Pons (tissue), 1 donor: Measurements from ENCODE around the gene B3GLCT.
"Not testable (repeated sequence)": the region's sequence is repeated elsewhere in the genome, so short reads cannot be mapped to it uniquely, and the experiment has no call there.

Experiments
- DNase-seq: peaks from one replicate; pipeline ENCODE4 v3.0.0-alpha.2; 2016; ENCODE audit warnings: low spot score

B3GLCT gene

GRCh38 chr13:31199849-31200636 is at the start of gene B3GLCT:
B3GLCT (plus strand) TSS chr13:31199975; CDS start chr13:31200085, 110 bp downstream.
- peak; percentile 60 for DNase-seq

DNA sequence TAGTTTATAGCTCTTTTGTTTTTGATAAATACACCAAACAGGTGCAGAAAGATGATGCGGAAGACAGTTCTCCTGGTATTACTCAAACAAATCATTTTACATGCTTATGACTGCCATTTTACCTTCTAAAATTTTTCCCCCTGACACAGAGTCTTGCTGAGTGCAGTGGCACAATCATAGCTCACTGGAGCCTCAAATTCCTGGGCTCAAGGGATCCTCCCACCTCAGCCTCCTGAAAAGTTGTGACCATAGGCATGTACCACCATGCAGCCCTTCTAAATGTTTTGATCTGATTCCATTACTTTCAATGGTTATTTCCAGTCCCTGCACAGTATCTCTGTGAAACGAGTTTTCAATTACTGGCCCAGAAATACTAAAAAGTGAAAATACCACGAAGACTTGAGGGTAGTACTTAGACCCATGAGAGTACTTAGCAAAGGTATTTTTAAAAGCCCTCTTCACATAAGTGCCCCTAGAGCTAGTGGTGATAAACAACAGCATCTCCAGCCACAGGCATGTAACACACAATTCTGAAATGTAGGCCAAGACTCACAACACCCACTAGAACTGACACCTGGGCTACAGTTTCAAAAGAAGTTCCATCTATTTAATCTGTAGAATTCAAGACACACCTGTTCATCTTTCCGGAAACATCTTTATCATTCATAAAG is 49.3 kb upstream of the B3GLCT start:
- no peak for DNase-seq

DNA sequence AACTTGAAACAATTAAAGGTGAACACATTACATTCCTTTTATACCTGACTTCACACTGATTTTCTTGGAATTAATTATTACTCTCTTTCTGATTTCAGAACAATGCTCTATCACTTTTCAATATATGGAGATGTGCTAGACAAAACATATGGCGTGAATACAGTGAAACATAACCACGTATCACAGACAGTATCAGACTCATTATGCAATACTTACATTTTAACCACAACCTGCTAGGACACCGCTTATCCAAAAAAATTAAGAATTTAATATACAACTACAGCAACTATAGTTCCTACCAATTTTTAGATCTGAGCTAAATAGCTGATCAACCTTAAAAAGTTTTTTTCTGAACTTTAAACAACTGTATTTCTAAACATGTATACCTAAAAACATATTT is 47.9 kb upstream of the B3GLCT start:
- DNase-seq: no peak

- DNase-seq: no peak
Observed at GRCh38 chr13:31154939-31155338, 44.8 kb upstream of the B3GLCT start.

DNA sequence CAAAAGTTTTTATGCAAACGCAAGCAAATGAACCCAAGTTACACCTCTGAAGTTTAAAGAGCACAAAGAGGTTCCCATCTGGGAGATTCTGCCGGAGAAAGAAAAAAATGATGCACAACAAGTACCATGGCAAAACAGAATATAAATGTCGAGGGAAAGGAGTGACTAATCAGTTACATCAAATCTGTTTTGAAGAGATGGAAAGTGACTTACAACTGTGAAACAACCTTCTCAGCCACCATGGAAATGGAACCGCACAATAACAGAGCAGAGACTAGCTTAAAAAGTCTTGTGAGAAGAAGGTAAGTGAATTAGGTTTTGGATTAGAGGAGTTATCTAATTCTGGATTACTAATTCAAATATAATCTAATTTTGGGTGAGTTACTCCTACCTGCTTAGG is 40.5 kb upstream of the B3GLCT start:
- DNase-seq: no peak

DNA sequence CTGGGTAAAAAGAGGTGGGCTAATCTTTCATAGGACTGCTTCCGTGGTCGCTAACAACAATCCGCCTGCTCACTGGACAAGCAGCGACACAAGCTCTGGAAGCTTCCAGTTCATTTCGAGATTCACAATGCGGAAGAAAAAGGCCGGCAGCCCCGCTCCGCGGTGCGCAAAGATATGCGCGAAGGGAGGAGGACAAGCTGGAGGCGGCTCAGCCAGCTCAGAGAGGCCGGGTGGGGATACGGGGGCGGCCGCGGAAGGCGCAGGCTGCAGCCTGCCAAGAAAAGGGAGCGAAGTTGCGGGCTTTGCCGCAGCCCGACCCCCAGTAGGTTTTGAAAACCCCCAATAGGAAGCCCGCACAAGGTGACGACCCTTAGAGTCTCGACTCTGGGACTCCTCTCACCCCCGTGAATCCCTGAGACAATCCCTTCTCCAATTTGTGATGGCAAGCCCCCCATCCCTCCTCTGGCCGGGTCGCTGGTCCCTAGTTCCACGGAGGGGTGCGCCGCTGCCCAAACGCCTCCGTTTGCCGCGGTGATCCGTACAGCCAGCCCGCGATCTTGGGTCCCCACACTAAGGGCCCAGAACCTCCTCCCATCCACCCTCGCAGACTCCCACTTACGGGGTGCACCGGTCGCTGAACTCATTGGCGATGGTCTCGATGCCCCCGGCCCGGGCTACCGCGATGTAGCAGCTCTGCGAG is 38.8 kb upstream of the B3GLCT start:
- peak; percentile 78 for DNase-seq

- DNase-seq: peak; percentile 97
Observed at GRCh38 chr13:31161557-31162150, 38.1 kb upstream of the B3GLCT start, which contains the start of gene HSPH1. HSPH1 (minus strand) TSS chr13:31161904; CDS start chr13:31161582, 322 bp downstream.

DNA sequence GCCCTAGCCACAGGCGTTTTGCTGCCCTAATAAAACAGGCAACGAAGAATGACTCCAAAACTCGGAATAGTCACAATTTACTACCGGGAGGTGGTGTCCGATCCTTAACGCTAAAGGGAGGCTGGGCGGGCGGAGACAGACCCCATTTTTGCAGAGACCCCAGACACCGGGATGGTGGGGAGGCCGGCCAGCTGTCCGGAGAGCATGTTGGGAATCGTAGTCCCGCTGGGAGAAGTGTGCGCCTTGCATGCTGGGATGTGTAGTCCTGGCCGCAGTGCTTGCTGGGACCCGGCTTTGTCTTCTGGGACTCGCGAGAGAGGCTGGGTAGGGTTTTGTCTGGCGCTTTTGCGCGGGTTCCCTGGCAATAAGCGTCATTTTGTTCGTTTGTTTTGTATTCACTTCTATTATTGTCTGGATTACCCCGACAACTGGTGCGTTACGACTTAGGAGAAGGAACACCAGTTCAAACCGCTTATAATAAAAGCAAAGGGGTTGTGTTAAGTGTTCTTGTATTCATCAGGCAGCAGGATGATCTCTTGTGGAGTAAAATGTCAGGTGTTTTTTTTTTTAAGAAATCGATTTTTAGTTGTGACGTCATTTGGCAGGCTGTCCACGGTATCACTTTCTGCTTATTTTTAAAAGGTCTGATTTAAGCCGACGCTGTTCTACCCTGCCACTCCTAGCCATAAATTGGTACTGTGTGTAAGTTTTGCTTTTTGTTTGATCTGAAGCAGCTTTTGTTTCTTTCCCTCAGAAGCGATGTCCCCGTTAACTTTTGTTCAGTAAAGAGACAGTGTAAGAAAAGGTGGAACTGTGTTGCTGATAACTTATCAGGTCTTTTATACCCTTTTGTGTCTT is 37.4 kb upstream of the B3GLCT start:
- DNase-seq: peak; percentile 98

DNA sequence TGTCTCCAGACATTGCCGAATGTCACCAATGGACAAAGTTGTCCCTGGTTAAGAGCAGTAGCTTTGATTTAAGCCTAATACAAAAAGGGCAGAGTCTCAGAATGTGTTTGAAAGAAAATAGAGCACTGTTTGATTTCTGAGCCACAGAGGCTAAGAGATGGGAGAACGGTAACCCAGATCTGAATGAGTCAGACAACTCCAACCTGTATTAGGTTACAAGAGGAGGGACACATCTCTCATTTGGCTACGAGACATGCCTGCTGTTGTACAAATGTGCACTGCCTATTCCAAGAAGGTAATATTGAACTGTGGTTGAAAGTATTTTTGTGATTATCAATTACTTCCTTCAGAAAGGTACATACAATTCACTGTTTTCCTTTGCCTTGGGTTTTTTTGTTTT is 33.2 kb upstream of the B3GLCT start:
- no peak for DNase-seq

DNA sequence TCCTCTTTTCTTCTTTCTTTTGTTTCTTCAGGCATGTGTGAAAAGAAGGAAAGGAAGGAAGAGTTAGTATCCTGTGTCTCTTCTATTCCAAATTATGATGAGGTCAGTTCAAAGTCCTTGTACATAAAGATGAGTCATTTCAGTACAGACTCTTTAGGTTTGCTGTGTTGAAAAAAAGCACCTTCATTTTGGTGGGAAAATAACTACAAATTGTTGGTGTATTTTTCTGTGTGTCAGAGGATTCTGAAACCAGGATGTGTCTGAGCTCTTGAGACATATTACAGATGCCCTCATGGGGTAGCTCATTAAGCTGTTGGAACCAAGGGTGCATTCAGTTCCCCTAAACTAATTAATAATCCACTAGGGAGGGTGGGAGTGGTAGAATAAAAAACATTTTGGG is 32.3 kb upstream of the B3GLCT start:
- no peak for DNase-seq

DNA sequence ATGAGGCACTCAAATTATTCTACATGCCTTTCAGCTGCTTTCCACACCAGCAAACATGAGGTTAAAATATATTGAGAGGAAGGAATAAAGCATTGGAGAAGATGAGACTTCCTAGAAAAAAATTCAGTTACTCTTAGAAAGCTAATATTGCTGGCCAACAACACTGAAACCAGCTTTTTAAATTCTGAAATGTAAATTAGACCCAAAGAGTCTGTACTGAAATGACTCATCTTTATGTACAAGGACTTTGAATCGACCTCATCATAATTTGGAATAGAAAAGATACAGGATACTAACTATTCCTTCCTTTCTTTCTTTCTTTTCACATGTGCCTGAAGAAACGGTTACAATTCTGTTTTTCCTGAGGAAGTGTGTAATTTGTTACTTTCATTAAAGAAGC is 31.6 kb upstream of the B3GLCT start:
- DNase-seq: no peak

DNA sequence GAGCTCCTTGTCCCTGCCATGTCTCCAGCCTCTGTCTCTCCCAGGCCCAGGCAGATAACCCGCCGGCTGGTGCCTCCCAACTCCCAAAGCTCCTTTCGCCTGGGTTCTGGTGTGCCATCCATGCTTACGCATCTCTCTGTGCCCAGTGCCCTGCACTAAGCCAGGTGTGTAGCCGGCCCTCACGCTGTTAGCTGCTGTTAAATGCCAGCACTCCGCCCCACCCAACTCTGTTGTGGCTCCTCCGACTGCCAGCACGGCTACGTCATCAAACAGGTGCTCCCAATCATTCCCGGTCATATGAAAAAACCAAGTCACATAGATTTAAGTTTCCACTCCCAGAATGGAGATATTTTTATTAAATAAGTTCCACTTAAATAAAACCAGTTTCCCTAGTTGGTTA is 31.0 kb upstream of the B3GLCT start:
- DNase-seq: no peak

DNA sequence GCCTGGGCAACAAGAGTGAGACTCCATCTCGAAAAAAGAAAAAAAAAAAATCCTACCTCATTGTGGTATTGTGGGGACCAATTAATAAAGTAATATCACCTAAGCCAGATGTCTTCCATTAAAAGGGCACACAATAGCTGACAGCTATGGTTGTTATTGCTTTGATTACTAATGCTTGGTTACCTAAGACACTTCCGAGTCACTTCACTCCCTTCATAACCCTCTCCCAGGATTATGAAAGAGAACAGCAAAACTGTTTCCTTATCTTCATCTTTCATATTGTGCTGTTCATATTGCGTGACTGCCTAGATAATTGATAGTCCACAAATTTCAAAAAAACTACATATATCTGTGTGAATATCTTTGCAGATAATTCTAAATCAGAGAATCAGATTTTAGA is 27.8 kb upstream of the B3GLCT start:
- no peak for DNase-seq

- no peak for DNase-seq
Observed at GRCh38 chr13:31172535-31172934, 27.2 kb upstream of the B3GLCT start.

- no peak for DNase-seq
Observed at GRCh38 chr13:31174018-31174417, 25.8 kb upstream of the B3GLCT start.

GRCh38 chr13:31175847-31176532 is 23.8 kb upstream of the B3GLCT start:
- no peak for DNase-seq

GRCh38 chr13:31177813-31178495 is 21.8 kb upstream of the B3GLCT start:
- not testable (repeated sequence) for DNase-seq

DNA sequence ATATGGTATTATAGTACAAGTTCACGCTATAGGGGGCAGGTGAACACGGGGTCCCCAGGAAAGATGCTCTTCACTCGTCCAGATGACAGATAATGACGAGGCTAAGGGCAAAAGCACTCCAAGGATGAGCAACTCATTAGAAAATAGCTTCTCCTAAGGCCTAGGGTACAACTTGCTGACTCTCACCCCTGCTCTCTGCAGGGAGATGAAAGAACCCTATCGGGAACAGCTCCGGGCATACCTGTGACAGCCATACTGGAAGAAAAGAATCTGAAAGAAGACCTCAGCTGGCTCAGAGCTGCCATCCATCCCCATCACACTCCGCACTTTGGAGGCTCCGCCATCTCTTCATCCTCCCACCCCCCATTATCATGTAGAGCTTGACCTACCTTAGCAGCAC is 20.5 kb upstream of the B3GLCT start:
- DNase-seq: no peak

DNA sequence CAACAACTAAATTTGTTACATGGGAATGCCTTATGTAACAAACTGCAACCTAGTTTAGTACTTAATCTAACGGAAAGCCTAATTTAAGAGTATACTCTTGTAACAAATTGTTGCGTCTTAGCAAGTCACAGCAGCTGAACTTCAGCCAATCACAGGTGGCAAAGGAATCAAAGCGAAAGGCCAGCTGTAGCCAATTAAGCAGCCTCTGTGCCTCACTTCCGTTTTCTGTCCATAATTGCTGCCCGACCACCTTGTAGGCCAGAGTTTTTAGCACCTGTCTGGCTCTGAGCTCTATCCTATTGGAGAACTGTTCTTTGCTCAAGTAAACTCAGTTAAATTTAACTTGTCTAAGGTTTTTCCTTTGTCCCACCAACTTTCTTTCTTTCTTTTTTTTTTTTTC is 20.0 kb upstream of the B3GLCT start:
- no peak for DNase-seq

DNA sequence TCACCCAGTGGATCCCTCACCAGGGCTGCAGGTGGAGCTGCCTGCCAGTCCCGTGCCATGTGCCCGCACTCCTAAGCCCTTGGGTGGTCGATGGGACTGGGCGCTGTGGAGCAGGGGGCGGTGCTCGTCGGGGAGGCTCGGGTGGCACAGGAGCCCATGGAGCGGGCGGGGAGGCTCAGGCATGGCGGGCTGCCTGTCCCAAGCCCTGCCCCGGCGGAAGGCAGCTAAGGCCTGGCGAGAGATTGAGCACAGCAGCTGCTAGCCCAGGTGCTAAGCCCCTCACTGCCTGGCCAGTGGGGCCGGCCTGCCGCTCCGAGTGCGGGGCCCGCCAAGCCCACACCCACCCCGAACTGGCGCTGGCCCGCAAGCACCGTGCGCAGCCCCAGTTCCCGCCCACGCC is 16.8 kb upstream of the B3GLCT start:
- DNase-seq: no peak
